GM12873 (cell line): Measurements from ENCODE around the gene TMEM183A.

Source experiments
- TF ChIP-seq, protein P1 (sequence below): IDR thresholded peaks from 2 replicates; pipeline ENCODE4 v1.5.1; 2012; ENCODE audit warnings: low read depth, mild to moderate bottlenecking, moderate library complexity, low read length, control low read depth; ENCODE audit not compliant: insufficient read depth; ENCODE audit errors: missing control alignments

The TMEM183A gene

GRCh38 chr1:202991112-202991511, 16.1 kb upstream of the TMEM183A start:
- TF ChIP-seq, protein P1, sequence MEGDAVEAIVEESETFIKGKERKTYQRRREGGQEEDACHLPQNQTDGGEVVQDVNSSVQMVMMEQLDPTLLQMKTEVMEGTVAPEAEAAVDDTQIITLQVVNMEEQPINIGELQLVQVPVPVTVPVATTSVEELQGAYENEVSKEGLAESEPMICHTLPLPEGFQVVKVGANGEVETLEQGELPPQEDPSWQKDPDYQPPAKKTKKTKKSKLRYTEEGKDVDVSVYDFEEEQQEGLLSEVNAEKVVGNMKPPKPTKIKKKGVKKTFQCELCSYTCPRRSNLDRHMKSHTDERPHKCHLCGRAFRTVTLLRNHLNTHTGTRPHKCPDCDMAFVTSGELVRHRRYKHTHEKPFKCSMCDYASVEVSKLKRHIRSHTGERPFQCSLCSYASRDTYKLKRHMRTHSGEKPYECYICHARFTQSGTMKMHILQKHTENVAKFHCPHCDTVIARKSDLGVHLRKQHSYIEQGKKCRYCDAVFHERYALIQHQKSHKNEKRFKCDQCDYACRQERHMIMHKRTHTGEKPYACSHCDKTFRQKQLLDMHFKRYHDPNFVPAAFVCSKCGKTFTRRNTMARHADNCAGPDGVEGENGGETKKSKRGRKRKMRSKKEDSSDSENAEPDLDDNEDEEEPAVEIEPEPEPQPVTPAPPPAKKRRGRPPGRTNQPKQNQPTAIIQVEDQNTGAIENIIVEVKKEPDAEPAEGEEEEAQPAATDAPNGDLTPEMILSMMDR, result no peak

- TF ChIP-seq, protein P1, result no peak
Observed at GRCh38 chr1:202994756-202995155, 12.4 kb upstream of the TMEM183A start.

DNA sequence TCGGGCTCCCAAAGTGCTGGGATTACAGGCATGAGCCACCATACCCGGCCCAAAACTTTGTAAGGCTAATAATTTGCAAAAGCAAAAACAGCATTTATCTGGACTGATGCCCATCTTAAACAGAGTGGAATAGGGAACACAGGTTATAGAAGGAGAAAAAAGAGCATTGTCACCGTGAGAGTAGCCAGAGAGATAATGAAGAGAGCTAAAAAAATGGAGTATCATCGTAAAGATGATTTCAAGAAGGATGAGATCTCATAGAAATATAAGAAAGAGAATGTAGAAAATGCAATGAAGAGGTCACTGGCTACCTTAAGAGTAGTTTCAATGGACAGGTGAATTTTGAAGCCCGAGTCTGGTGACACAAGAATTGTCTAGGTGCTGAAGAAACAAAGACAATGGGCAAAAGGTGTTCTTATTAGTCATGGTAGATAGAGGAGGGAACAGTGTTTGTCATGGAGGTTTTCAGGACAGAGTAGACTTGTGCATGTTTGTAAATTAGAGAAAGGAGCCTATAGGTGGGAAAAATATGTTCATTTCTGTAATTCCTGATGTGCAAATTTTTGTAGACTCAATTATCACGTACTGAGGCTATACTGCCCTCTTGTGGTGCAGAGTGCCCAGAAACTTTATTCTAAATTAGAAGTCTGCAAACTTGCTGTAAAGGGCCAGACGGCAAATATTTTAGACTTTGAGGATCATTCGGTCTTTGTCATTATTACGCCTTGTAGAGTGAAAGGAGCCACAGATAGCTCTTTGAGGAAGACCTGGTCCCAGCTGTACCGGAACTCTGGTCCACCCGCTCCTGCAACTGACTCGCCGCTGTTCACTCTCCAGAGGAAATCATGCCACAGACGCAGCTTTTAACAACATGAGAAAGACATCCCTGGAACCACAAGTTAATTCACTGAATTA, 8.1 kb upstream of the TMEM183A start:
- TF ChIP-seq, protein P1, result peak; percentile 76

DNA sequence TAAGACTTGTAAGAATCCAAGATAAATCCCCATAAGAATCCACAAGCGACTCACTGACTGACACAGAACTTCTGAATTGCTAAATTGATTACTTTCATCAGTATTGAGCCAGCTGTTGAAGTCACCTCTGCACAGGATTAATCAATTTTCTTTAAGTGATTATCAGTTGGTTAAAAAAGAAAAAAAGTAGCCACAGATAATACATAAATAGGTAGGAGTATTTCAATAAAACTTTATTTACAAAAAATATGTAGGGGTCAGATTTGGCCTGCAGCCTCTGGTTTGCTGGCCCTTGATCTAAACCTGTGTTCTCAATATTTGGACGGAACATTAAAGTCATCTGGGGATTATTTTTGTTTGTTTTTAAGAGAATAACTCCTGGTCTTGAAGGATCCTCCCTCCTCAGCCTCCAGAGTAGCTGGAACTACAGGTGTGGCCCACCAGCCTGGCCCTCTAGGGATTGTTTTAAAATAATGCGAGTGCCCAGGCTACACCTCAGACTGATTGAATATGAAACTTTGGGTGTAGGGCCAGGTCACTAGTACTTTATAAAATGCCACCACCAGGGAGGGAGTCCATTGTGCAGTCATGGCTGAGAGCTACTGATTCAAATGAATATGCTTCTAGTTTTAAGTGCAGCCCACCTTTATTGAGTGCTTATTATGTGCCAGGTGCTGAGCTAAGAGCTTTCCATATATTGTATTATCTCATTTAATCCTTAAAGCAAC, 6.8 kb upstream of the TMEM183A start:
- TF ChIP-seq, protein P1, result peak; percentile 10

- TF ChIP-seq, protein P1, result no peak
Observed at GRCh38 chr1:203001986-203002385, 5.2 kb upstream of the TMEM183A start.

DNA sequence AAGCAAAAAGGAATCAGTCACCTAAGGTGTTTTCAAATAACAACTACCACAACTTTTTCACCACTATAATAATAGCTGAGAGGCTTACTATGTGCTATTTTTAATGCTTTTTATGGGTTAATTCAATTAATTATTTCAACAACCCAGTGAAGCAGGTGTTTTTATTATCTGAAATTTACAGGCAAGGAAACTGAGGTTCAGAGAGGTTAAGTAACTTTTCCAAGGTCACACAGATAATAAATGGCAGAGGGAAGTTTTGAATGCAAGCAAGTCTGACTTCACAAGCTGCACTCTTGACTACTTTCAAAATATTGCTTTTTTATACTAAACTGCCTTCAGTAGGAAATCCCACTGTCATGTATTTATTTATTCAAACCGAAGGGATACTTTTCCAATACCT, 4.2 kb upstream of the TMEM183A start:
- TF ChIP-seq, protein P1, result no peak

DNA sequence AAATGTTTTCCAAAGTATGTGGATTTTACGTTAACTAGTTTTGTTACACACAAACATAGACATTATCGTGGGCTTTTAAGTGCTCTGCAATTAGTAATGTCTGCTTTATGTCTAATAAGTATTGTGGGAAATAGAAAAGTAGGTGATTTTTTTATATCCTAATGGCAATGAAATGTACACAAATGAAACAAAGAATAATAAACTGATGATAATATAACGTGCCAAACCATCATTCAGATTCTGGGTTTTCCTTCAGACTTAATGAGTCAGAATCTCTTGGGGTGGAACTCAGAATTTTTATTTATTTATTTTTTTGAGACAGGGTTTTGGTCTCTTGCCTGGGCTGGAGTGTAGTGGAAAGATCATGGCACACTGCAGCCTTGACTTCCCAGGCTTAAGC, 2.0 kb downstream of the TMEM183A start:
- TF ChIP-seq, protein P1, result no peak
